Gastroesophageal sphincter (tissue), 4 donors: Measurements from ENCODE around the gene LMNA. TPM values are rescaled to one million over a fixed set of nuclear protein-coding genes. Genes with fewer than 3 reads are reported as not detected.

Experiments used
- ATAC-seq: fragments of 150-250 bp; one replicate; pipeline ENCODE4 v1.9.1; 2016; ENCODE audit warnings: mild to moderate bottlenecking, moderate library complexity
- H3K27ac ChIP-seq, 4 donors: fragments of 200-600 bp; sonication (generic) in 3 of 4; 1 replicate in 3 of 4; 2 replicates in 1 of 4; pipeline ENCODE4 v1.5.1; 2016 to 2019
- H3K27me3 ChIP-seq: fragments of 200-600 bp; sonication (generic); one replicate; pipeline ENCODE4 v1.5.1; 2019
- H3K36me3 ChIP-seq, 2 donors: fragments of 200-600 bp; sonication (generic); one replicate each; pipeline ENCODE4 v1.5.1; 2019; ENCODE audit warnings: control low read depth in 1 of 2
- H3K4me1 ChIP-seq, 3 donors: fragments of 200-600 bp; sonication (generic); 1 replicate in 2 of 3; 2 replicates in 1 of 3; pipeline ENCODE4 v1.5.1; 2016 to 2019; ENCODE audit warnings: control low read depth in 2 of 3
- H3K4me3 ChIP-seq, 2 donors: fragments of 200-600 bp; sonication (generic); one replicate each; pipeline ENCODE4 v1.5.1; 2019; ENCODE audit warnings: mild to moderate bottlenecking in 1 of 2, moderate library complexity in 1 of 2
- H3K9me3 ChIP-seq, 3 donors: fragments of 200-600 bp; sonication (generic); one replicate each; pipeline ENCODE4 v1.5.1; 2017 to 2019; ENCODE audit warnings: control low read depth in 2 of 3
- CTCF ChIP-seq, 4 experiments: fragments of 200-600 bp in 2 of 4; fragments of 450-650 bp in 2 of 4; sonication (generic) in 1 of 4; IDR thresholded peaks; one replicate each; pipeline ENCODE4 v1.5.1; 2017 to 2019; ENCODE audit warnings: antibody characterized with exemption in 4 of 4, mild to moderate bottlenecking in 2 of 4, moderate library complexity in 2 of 4
- EP300 ChIP-seq: sonication (generic); formaldehyde crosslinking; IDR thresholded peaks from one replicate; pipeline ENCODE4 v1.6.1; 2017; ENCODE audit warnings: antibody characterized with exemption, mild to moderate bottlenecking
- POLR2A ChIP-seq, 2 donors: fragments of 450-650 bp; IDR thresholded peaks; one replicate each; pipeline ENCODE4 v1.6.1; 2017; ENCODE audit warnings: antibody characterized with exemption in 2 of 2, mild to moderate bottlenecking in 2 of 2, moderate library complexity in 1 of 2
- POLR2AphosphoS5 ChIP-seq: sonication (generic); formaldehyde crosslinking; IDR thresholded peaks from one replicate; pipeline ENCODE4 v1.6.1; 2017; ENCODE audit warnings: antibody characterized with exemption
- WGBS, 2 donors: methylation state at CpG; one replicate each; pipeline ENCODE4 v1.1.5; 2018; ENCODE audit warnings: low coverage in 1 of 2; 5-methylcytosine and 5-hydroxymethylcytosine counted together
- total RNA-seq, 4 donors: library from RNA; depleted of rRNA; stranded (reverse); fragments of >200 nt; gene quantifications; one replicate each; pipeline ENCODE4 v1.1.0, GENCODE V29; 2016

LMNA gene
- total RNA-seq, 4 donors from 2014 or later = 327 to 617 (median 519) TPM

GRCh38 chr1:156155756-156156510, 41.4 kb downstream of the LMNA start:
- WGBS, 2 donors = 55 to 57% methylated on average over 2 to 9 of the region's 12 CpGs
- Histone ChIP-seq H3K27me3 (peaks cover 24% of the 10 kb centered on the region), H3K4me1 (peaks cover 0 to 9% (median 3%) of the 10 kb centered on the region in 3 donors), H3K9me3 (no peaks in the 10 kb centered on the region), H3K4me3 (no peak overlapping the region), H3K36me3 (no peaks in the 10 kb centered on the region), H3K27ac (no peak overlapping the region)
- no peak for ATAC-seq
- TF ChIP-seq EP300 (no peak), CTCF (IDR thresholded peaks at IDR 0.05) (no peak), POLR2A (IDR thresholded peaks at IDR 0.05) (no peak), POLR2AphosphoS5 (no peak)

GRCh38 chr1:156157506-156157905, 43.0 kb downstream of the LMNA start:
- WGBS, 2 donors = 70 to 96% methylated on average over 3 of the region's 3 CpGs
- TF ChIP-seq POLR2AphosphoS5 (no peak), CTCF (IDR thresholded peaks at IDR 0.05) (no peak), POLR2A (IDR thresholded peaks at IDR 0.05) (no peak), EP300 (no peak)
- H3K4me1 ChIP-seq = peaks cover 0 to 23% (median 3%) of the 10 kb centered on the region in 3 donors
- ATAC-seq = no peak
- H3K9me3 ChIP-seq = no peaks in the 10 kb centered on the region
- H3K36me3 ChIP-seq = no peaks in the 10 kb centered on the region
- no peak overlapping the region for H3K27ac ChIP-seq
- peaks cover 10% of the 10 kb centered on the region for H3K27me3 ChIP-seq
- H3K4me3 ChIP-seq = no peak overlapping the region

GRCh38 chr1:156157966-156158365, 43.5 kb downstream of the LMNA start:
- H3K4me3 ChIP-seq = no peak overlapping the region
- peaks cover 6% of the 10 kb centered on the region for H3K27me3 ChIP-seq
- H3K27ac ChIP-seq = no peak overlapping the region
- H3K9me3 ChIP-seq = no peaks in the 10 kb centered on the region
- ATAC-seq = no peak
- H3K36me3 ChIP-seq = no peaks in the 10 kb centered on the region
- H3K4me1 ChIP-seq = peaks cover 0 to 23% (median 3%) of the 10 kb centered on the region in 3 donors
- TF ChIP-seq CTCF (IDR thresholded peaks at IDR 0.05) (no peak), POLR2AphosphoS5 (no peak), EP300 (no peak), POLR2A (IDR thresholded peaks at IDR 0.05) (no peak)
- 82 to 89% methylated on average over 4 to 5 of the region's 5 CpGs for WGBS, 2 donors

- ATAC-seq = peak; percentile 3
- Histone ChIP-seq H3K27me3 (no peaks in the 10 kb centered on the region), H3K4me3 (peak overlapping the region in 1 of 2 donors; percentile 55), H3K36me3 (no peaks in the 10 kb centered on the region), H3K27ac (peak overlapping the region in 3 of 4 donors; percentile 68 to 84 (median 72)), H3K9me3 (no peaks in the 10 kb centered on the region), H3K4me1 (peaks cover 0 to 23% (median 3%) of the 10 kb centered on the region in 3 donors)
- TF ChIP-seq POLR2AphosphoS5 (no peak), POLR2A (IDR thresholded peaks at IDR 0.05) (no peak), CTCF (IDR thresholded peaks at IDR 0.05) (no peak), EP300 (no peak)
- 65 to 66% methylated on average over 5 to 11 of the region's 13 CpGs for WGBS, 2 donors
These were observed 45.7 kb downstream of the LMNA start for GRCh38 chr1:156160000-156160742.
